Colon (tissue), 2 donors: ENCODE data around the gene SYT17.

Source experiments
- FAIRE-seq: peaks from 2 replicates; lab custom pipeline; 2012; peaks lifted over from hg19 to GRCh38; lab: Jason Lieb, UNC
- donor health status: control.
- donor health status: control.

SYT17 gene, protein sequence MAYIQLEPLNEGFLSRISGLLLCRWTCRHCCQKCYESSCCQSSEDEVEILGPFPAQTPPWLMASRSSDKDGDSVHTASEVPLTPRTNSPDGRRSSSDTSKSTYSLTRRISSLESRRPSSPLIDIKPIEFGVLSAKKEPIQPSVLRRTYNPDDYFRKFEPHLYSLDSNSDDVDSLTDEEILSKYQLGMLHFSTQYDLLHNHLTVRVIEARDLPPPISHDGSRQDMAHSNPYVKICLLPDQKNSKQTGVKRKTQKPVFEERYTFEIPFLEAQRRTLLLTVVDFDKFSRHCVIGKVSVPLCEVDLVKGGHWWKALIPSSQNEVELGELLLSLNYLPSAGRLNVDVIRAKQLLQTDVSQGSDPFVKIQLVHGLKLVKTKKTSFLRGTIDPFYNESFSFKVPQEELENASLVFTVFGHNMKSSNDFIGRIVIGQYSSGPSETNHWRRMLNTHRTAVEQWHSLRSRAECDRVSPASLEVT

DNA sequence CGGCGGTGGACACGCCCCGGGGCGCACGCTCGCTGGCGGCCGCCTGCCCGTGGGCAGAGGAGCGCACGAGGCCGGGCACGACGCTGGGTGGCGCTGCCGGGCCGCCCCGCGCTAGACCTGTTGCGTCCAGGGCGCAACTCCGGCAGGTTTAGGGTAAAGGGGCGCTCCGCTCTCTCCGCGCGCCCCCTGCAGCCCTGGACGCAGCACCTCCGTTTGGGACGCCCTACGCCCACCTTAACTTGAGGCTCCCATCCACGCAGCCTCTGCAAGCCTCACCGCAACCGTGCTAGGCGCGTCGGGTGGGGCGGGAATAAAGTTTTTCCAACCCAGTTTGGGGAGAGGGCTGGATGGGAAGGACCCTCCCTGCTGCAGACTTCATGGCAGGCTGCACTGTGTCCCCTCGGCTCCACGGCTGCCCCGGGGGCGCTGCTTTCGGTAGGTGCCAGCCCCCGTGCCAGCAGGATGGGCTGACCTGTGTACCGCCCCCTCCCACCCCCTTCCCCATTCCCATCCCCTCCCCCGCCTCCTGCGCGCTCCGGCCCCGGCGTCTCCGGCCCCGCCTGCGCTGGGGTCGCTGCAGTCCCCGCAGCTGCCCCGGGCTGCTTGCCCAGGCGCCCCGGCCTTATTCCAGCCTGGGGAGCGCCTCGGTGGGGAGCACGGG lies at the start of gene SYT17:
Gene SYT17, plus strand, starts transcription at position 531 of the 661 bp plus-strand sequence. CDS start 407 bp downstream, outside the sequence.
- FAIRE-seq = no peak

GRCh38 chr16:19118938-19119431 lies 49.1 kb upstream of the SYT17 start:
- FAIRE-seq = no peak

DNA sequence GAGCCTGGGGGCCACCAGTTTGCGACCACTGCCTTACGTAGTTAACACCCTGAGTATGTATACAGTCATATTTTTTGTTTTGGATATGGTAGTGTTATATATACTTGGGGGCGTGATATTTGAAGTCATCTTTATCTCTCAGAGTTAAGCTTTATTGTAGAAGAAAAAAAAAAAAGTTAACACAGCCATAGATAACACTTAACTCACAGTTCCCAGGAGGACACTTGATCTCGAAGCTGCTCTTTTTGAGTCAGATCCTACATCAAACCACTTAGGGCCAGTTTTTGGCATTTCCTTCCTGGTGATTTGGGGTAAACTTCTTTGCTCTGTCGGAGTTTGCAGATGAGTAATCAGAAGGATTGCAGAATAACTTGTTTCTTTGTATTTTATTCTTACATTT lies 48.5 kb upstream of the SYT17 start:
- no peak for FAIRE-seq

DNA sequence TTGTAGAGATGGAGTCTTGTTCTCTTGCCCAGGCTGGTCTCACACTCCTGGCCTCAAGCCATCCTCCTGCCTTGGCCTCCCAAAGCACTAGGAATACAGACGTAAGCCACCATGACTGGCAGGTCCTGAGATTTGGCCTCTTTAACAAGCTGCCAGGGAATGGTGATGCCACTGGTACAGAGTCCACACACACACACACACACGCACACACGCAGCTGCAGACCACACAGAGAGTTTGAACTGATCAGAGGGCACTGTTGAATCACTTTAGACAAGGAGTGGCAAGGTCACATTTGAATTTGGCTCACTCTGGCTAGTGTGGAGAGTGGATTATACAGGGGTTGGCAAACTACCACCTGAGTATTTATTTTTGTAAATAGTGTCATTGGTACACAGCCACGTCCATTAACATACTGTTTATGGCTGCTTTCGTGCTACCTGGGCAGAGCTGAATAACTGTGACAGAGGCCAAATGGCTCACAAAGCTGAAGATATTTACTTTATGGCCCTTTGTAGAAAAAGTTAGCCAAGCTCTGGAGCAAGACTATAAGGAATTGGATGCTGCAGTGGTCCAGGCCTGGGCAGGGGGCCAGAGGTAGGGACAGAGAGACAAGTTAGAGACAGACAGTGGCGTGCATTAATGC lies 44.4 kb upstream of the SYT17 start:
- no peak for FAIRE-seq

GRCh38 chr16:19126300-19126699 lies 41.7 kb upstream of the SYT17 start:
- no peak for FAIRE-seq

GRCh38 chr16:19127205-19127604 lies 40.8 kb upstream of the SYT17 start:
- no peak for FAIRE-seq

DNA sequence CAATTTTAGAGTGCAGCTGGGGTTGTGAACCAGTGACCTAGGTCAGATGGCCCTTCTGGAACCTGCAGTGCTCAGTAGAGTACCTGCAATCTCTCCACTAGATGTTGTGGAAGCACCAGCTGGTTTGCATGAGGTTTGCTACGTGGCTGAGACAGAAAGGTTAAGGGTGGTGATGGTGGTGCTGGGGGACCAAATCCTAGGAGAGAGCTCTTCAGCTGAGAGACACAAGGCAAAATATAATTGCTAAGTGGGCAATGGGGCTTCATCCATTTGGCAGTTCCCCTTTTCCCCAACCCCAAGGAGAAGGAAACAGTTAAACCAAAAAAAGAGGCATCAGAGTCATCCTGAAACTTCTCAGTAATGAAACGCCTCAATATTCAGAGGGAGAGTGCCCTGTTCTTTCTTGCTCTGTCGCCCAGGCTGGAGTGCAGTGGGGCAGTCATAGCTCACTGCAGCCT lies 40.3 kb upstream of the SYT17 start:
- FAIRE-seq = no peak

DNA sequence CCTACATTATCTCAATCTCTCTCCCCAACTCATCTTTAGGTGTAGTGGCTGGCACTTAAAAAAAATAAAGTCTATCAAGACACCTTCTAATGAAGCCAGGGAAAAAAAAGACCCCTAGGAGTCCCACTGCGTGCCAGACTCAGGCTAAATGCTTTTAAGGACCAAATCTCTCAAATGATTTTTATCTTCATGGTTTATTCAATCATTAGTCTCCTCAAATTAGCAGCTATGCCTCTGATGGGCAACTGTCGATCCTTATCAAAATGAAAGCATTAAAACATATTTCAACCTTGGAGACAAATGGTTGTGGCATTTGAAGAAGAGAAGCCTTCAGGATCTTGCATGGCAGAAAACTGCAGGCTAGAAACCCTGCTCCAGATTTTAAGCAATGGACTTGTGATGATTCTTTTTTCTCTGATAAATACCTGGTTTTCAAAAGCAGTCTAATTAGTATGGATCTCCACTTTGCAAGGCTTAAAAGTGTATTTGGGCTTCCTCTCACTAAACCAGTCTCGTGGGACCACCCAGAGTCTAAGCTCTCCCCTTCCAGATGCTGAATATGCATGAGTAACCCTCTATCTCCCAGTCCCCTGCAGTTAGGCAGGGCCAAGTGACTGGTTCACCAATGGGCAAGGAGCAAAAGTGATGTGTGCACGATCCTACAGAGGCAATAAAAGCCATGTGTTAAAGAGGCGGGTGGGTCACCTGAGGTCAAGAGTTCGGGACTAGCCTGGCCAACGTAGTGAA lies 39.4 kb upstream of the SYT17 start:
- FAIRE-seq = no peak

DNA sequence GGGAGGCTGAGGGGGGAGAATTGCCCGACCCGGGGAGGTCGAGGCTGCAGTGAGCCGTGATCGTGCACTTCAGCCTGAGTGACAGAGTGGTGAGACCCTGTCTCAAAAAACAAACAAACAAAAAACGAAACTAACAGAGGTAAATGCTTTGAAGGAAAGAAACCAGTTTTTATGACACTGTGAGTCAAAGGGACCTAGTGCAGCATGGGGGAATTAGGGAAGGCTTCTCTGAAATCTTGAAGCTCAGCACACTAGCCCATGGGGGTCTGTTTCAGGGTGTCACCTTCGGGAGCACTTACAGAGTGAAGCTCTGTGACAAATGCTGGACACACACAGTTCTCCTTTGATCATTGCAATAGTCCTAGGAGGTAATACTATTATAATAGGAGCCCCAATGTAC lies 37.7 kb upstream of the SYT17 start:
- FAIRE-seq = no peak

- no peak for FAIRE-seq
Measured at GRCh38 chr16:19130852-19131824, 36.9 kb upstream of the SYT17 start.

DNA sequence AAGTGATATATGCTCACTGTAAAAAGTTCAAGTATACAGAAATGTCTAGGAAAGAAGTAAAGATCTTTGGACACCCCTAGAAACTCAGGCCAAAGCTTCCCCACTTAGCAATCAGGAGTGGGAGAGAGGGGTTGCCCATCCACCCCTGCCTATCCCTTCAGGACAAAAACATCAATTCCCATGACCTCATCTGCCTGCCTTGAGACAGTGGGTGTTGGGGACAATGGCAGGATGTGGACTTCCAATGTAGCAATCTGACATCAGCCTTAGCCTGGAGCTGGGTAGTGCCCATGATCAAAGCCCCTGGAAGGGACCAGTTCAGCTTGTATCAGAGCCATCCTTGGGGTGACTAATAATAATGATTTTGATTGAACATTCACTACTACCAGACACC lies 36.2 kb upstream of the SYT17 start:
- no peak for FAIRE-seq

GRCh38 chr16:19132255-19132654 lies 35.8 kb upstream of the SYT17 start:
- no peak for FAIRE-seq

DNA sequence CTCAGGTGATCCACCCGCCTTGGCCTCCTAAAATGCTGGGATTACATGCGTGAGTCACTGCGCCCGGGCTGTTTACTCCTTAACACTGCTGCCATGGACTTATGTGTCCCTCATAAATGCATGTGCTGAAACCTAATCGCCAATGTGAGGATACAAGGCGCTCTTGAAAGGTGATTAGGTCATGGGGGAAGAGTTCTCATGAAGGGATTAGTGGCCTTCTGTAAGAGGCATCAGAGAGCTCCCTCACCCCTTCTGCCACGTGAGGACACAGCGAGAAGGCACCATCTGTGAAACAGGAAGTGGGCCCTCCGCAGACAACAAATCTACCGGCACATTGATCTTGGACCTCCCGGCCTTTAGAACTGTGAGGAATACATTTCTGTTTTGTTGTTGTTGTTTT lies 35.1 kb upstream of the SYT17 start:
- no peak for FAIRE-seq

- no peak for FAIRE-seq
Measured at GRCh38 chr16:19133600-19133999, 34.4 kb upstream of the SYT17 start.

GRCh38 chr16:19135201-19135842 lies 32.7 kb upstream of the SYT17 start:
- no peak for FAIRE-seq

GRCh38 chr16:19135896-19136438 lies 32.1 kb upstream of the SYT17 start:
- no peak for FAIRE-seq

DNA sequence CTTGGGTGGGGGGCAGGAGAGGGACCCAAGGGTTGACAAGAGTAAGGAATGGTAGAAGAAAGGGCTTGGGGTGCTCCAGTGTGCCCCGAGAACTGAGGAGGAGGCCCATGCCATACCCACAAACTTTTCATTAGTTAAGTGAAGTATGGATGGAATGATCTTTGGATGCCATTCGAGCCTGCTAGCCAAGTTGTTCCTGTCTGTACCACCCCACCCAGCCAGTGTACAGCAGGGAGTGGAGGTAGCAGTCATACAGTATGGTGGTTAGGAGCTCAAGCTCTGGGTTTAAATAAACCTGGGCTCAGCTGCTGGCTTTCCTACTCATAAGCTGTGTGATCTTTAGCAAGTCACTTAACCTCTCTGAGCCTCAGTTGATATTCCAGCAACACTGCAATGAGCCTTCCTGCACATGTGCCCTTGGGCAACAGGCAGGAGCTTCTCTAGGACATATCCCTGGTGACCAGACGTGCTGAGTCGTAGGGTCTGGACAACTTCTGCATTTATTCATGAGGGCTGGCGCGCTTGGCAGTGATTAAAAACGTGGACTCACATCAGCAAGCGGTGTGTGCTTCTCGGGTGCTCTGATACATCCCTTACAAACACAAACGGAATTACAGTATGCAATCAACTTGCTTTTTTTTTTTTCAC lies 31.4 kb upstream of the SYT17 start:
- FAIRE-seq = no peak

- no peak for FAIRE-seq
Measured at GRCh38 chr16:19137201-19138128, 30.6 kb upstream of the SYT17 start.
